ENCODE results near the gene RALGPS1.

RALGPS1 gene

GRCh38 chr9:127163409-127163808, 248.8 kb downstream of the RALGPS1 start:
- H3K4me3 ChIP-seq (ENCODE audit: low read length) = no peak overlapping the region
- TF ChIP-seq EZH2phosphoT487 (IDR thresholded peaks at IDR 0.05; ENCODE audit: borderline replicate concordance, low read length) (no peak), CTCF (IDR thresholded peaks at IDR 0.05; ENCODE audit: low read depth, low read length, poor library complexity, severe bottlenecking) (no peak)
- no peaks in the 10 kb centered on the region for H3K9me2 ChIP-seq (replicated peaks; ENCODE audit: control insufficient read depth, low read length)
- H3K36me3 ChIP-seq (ENCODE audit: control insufficient read depth, low read length) = no peaks in the 10 kb centered on the region
- H3K4me2 ChIP-seq (ENCODE audit: low read length) = no peak overlapping the region
- H4K20me1 ChIP-seq (ENCODE audit: control insufficient read depth, insufficient read depth, low read depth, low read length) = no peaks in the 10 kb centered on the region
- peaks cover 35% of the 10 kb centered on the region for H3K4me1 ChIP-seq (ENCODE audit: control insufficient read depth, low read length)
- 0 out of 2 replicates have a peak, but pooled peaks cover 3% of the 10 kb centered on the region for H3K27me3 ChIP-seq (ENCODE audit: control insufficient read depth, low read length)
- no peaks in the 10 kb centered on the region for H3K9me3 ChIP-seq (ENCODE audit: control insufficient read depth, insufficient read depth, low read length)
- no peaks in the 10 kb centered on the region for H3K79me2 ChIP-seq (ENCODE audit: control insufficient read depth, low read length)
- peaks cover 14% of the 10 kb centered on the region for H3F3A ChIP-seq (ENCODE audit: control insufficient read depth, insufficient read depth)
- H3K27ac ChIP-seq (ENCODE audit: low read depth, low read length) = no peak overlapping the region

DNA sequence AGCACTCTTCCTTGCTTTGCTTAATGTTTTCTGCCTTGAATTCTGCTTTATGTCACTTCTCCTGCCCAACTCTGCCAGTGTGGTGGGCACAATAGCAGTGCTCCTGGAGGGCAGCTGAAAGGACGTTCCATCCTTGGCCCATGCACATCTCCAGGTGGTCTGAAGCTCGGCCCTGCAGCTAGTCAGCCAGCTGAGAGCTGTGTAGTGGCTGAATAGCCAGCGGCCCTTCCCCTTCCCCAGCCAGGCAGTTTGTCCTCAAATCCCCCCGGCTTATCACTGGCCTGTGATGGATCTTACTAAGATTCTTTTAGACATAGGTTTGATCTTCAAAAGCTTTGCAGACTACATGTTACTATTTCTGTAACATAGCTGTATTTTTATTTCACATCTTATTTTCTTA, 250.5 kb downstream of the RALGPS1 start:
- no peaks in the 10 kb centered on the region for H3K36me3 ChIP-seq (ENCODE audit: control insufficient read depth, low read length)
- no peak overlapping the region for H3K27ac ChIP-seq (ENCODE audit: low read depth, low read length)
- H3K4me2 ChIP-seq (ENCODE audit: low read length) = no peak overlapping the region; the same call in 1 of the 2 replicates
- H3K27me3 ChIP-seq (ENCODE audit: control insufficient read depth, low read length) = no peaks in the 10 kb centered on the region
- no peaks in the 10 kb centered on the region for H3K9me3 ChIP-seq (ENCODE audit: control insufficient read depth, insufficient read depth, low read length)
- TF ChIP-seq EZH2phosphoT487 (IDR thresholded peaks at IDR 0.05; ENCODE audit: borderline replicate concordance, low read length) (no peak), CTCF (IDR thresholded peaks at IDR 0.05; ENCODE audit: low read depth, low read length, poor library complexity, severe bottlenecking) (no peak)
- no peak overlapping the region for H3K4me3 ChIP-seq (ENCODE audit: low read length)
- H3K79me2 ChIP-seq (ENCODE audit: control insufficient read depth, low read length) = no peaks in the 10 kb centered on the region
- H4K20me1 ChIP-seq (ENCODE audit: control insufficient read depth, insufficient read depth, low read depth, low read length) = no peaks in the 10 kb centered on the region
- H3K9me2 ChIP-seq (replicated peaks; ENCODE audit: control insufficient read depth, low read length) = no peaks in the 10 kb centered on the region
- peaks cover 35% of the 10 kb centered on the region for H3K4me1 ChIP-seq (ENCODE audit: control insufficient read depth, low read length)
- H3F3A ChIP-seq (ENCODE audit: control insufficient read depth, insufficient read depth) = peaks cover 14% of the 10 kb centered on the region

DNA sequence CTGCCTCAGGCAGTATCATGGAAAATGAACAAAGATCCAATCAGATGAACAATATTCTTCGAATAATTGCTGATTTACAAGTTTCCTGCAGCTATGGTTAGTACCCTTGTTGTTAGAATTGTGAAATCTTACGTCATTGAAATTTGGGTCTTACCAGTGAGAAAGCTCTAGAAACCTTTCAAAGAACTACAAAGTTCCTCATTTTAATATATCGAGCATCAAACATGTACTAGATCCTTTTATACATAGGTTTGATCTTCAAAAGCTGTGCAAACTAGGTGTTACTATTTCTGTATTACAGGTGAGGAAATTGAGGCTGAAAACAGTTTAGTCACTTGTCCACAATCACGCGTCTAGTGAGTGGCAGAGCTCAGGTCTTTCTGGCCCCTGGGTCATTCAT, 251.5 kb downstream of the RALGPS1 start:
- Histone ChIP-seq H3K4me2 (ENCODE audit: low read length) (peak overlapping the region; percentile 77), H3K9me3 (ENCODE audit: control insufficient read depth, insufficient read depth, low read length) (no peaks in the 10 kb centered on the region), H3K4me3 (ENCODE audit: low read length) (peak overlapping the region; percentile 60), H3K36me3 (ENCODE audit: control insufficient read depth, low read length) (no peaks in the 10 kb centered on the region), H3F3A (ENCODE audit: control insufficient read depth, insufficient read depth) (peaks cover 14% of the 10 kb centered on the region), H3K27ac (ENCODE audit: low read depth, low read length) (peak overlapping the region; percentile 57), H3K79me2 (ENCODE audit: control insufficient read depth, low read length) (no peaks in the 10 kb centered on the region), H3K4me1 (ENCODE audit: control insufficient read depth, low read length) (peaks cover 39% of the 10 kb centered on the region), H3K27me3 (ENCODE audit: control insufficient read depth, low read length) (no peaks in the 10 kb centered on the region), H4K20me1 (ENCODE audit: control insufficient read depth, insufficient read depth, low read depth, low read length) (no peaks in the 10 kb centered on the region), H3K9me2 (replicated peaks; ENCODE audit: control insufficient read depth, low read length) (no peaks in the 10 kb centered on the region)
- no peak for TF ChIP-seq EZH2phosphoT487 (IDR thresholded peaks at IDR 0.05; ENCODE audit: borderline replicate concordance, low read length)
- no peak for TF ChIP-seq CTCF (IDR thresholded peaks at IDR 0.05; ENCODE audit: low read depth, low read length, poor library complexity, severe bottlenecking)

Measured in DOHH2 (cell line).